Adipose tissue (tissue), 3 donors: ENCODE data around the gene SRRM1. TPM values are rescaled to one million over a fixed set of nuclear protein-coding genes. Genes with fewer than 3 reads are reported as not detected.

ENCODE experiments used
- polyA plus RNA-seq, 3 donors: library from polyadenylated mRNA; stranded (reverse); fragments of 200-250 nt; gene quantifications; one replicate each; pipeline ENCODE4 v1.2.3, GENCODE V29; 2013
- donor health status: healthy with polysubstance abuse.
- donor health status: Bipolar disorder and iron deficiency.
- donor health status: healthy.

Gene SRRM1
- polyA plus RNA-seq, 3 donors: 25.3 to 35.1 (median 28.6) TPM

Other genes with a start within 250 kb of the SRRM1 start
- gene STPG1, start 229.5 kb upstream of the SRRM1 start, polyA plus RNA-seq: 1 to 10 TPM; 3.0 to 6.9 (median 3.3) TPM
- gene NIPAL3, start 227.5 kb upstream of the SRRM1 start, polyA plus RNA-seq: 10 to 100 TPM in 1 of 3 donors, 1 to 10 TPM in 2; 5.4 to 10.4 (median 7.6) TPM
- 1 to 10 TPM; 1.2 to 4.0 (median 1.6) TPM for gene RCAN3, start 140.5 kb upstream of the SRRM1 start, polyA plus RNA-seq
- gene NCMAP, start 87.2 kb upstream of the SRRM1 start, polyA plus RNA-seq: 1 to 10 TPM in 1 of 3 donors, under 1 TPM in 2; 0.11 to 3.2 (median 0.30) TPM
- gene CLIC4, start 102.1 kb downstream of the SRRM1 start, polyA plus RNA-seq: 100 to 1,000 TPM in 2 of 3 donors, 10 to 100 TPM in 1; 20.4 to 114 (median 101) TPM